Hippocampal formation (tissue), 2 donors: ENCODE results near the gene SSH2.

Experiments used
- DNase-seq, 2 donors: peaks; one replicate each; lab custom pipeline; 2025; lab: John Stamatoyannopoulos, UW

Gene SSH2

GRCh38 chr17:29611351-29612093, 318.5 kb downstream of the SSH2 start:
- no peak for DNase-seq

- DNase-seq: no peak
Observed at GRCh38 chr17:29610395-29610794, 319.6 kb downstream of the SSH2 start.

GRCh38 chr17:29608986-29609385, 321.0 kb downstream of the SSH2 start:
- DNase-seq: no peak

- no peak for DNase-seq
Observed at GRCh38 chr17:29607557-29608195, 322.4 kb downstream of the SSH2 start.

- no peak for DNase-seq
Observed at GRCh38 chr17:29603109-29603674, 326.8 kb downstream of the SSH2 start.

GRCh38 chr17:29597361-29598172, 332.5 kb downstream of the SSH2 start:
- no peak for DNase-seq

GRCh38 chr17:29596811-29597210, 333.2 kb downstream of the SSH2 start:
- DNase-seq: no peak

GRCh38 chr17:29595943-29596774, 333.9 kb downstream of the SSH2 start:
- DNase-seq: no peak

GRCh38 chr17:29595107-29595942, 334.7 kb downstream of the SSH2 start:
- no peak for DNase-seq

- DNase-seq: no peak
Observed at GRCh38 chr17:29594519-29595090, 335.4 kb downstream of the SSH2 start.

GRCh38 chr17:29593591-29594518, 336.2 kb downstream of the SSH2 start:
- DNase-seq: no peak

- peak; percentile 60 to 80 for DNase-seq
Observed at GRCh38 chr17:29592850-29593551, 337.0 kb downstream of the SSH2 start, which contains the start of gene ANKRD13B. Gene ANKRD13B, plus strand, starts transcription at chr17:29593132. Its CDS starts 490 bp downstream, at chr17:29593622.

GRCh38 chr17:29591737-29592608, 338.1 kb downstream of the SSH2 start:
- peak; percentile 83 to 91 for DNase-seq

GRCh38 chr17:29591146-29591736, 338.8 kb downstream of the SSH2 start:
- no peak for DNase-seq

- DNase-seq: peak in 1 of 2 donors; percentile 43
Observed at GRCh38 chr17:29590411-29591145, 339.4 kb downstream of the SSH2 start.
